SKM-1 treated with dmso at 0.1 percent for 144 hours (cell line): ENCODE measurements around the gene CMPK1.

Experiments
- DNase-seq: peaks from one replicate; lab custom pipeline; 2025; ENCODE audit not compliant: unreplicated experiment; lab: John Stamatoyannopoulos, UW

Gene CMPK1

DNA sequence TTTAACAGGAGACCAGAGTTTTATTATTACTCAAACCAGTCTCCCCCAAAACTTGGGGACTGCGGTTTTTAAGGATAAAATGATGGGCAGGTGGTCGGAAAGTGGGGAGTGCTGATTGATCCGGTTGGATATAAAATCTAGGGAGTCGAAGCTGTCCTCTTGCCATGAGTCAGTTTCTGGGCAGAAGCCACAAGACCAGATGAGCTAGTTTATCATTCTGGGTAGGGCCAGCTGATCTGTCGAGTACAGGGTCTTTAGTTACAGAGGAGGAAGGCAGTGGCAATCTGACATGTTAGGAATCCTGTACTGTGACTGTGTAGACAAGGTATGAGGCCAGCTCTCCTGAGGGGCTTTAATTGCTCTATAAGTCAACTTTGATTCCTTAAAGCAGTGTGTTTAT, 59.6 kb downstream of the CMPK1 start:
- no peak for DNase-seq

GRCh38 chr1:47395433-47395832, 61.8 kb downstream of the CMPK1 start:
- no peak for DNase-seq

DNA sequence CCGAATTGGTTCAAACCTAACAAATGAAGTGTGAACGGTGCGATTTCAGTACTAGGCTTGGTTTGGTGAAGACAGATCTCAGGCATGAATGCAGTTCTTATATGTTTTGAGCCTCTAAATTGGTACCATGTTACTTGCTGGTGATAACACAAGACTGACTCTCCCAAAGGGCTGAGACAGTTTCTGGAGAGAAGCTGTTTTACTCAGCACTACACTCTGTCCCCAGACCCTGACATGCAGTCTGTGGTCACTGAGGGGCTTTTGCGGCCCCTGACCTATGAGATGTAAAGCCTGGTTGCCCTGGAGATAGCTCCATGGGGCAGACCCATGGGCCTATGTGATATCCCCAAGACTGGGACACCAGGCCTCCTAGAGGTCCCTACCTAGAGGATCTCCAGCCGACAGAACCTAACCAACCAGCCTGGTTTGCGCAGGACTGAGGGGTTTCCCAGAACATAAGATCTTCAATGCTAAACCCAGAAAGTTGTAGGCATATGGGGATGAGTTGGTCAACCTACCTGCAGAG, 63.1 kb downstream of the CMPK1 start:
- no peak for DNase-seq

DNA sequence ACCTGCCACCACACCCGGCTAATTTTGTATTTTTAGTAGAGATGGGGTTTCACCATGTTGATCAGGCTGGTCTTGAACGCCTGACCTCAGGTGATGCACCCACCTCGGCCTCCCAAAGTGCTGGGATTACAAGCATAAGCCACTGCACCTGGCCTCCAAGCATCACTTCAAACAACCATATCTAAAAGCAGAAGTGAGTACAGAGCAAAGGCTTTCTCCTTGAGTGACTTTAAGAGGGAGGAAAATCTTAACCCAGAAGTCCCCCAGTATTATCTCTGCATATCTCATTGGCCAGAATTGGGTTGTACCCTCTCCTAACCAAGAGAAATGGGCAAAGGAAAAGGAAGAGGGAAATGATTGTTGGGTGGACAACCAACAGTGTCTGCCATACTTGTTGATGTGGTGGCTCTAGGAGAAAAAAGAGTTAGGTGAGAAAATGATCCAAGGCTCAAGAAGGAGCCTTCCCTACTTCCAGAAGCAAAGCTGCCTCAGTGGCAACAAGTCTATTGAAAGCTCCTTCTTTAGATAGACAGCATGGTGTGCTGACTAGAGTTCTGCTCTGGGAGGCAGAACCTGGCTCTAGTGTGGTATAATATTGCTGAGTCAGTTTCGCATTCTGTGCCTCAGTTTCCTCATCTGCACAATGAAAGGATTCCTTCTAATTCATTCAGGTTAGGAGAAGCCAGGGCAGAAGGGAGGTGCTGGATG, 65.7 kb downstream of the CMPK1 start:
- no peak for DNase-seq

- no peak for DNase-seq
Measured at GRCh38 chr1:47399846-47400155, 66.2 kb downstream of the CMPK1 start.

GRCh38 chr1:47401761-47402160, 68.2 kb downstream of the CMPK1 start:
- no peak for DNase-seq

DNA sequence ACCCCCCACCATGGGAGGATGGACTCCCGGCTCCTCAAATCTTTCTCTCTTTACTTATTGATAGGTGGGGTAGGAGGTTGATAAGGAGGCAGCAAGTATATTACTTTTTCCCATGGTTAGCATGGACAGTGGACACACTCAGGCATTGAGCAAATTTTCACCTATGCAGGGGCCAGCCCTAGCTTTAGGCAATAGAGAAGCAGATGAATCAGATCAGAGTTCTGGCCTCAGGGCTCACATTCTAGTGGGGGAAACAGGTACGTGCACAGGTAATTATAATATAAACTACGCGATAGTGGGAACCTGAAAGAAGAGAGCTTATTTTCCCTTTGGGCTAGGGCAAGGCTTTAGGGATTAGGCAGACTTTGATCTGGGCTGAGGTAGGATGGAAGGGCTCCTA, 69.0 kb downstream of the CMPK1 start:
- no peak for DNase-seq

DNA sequence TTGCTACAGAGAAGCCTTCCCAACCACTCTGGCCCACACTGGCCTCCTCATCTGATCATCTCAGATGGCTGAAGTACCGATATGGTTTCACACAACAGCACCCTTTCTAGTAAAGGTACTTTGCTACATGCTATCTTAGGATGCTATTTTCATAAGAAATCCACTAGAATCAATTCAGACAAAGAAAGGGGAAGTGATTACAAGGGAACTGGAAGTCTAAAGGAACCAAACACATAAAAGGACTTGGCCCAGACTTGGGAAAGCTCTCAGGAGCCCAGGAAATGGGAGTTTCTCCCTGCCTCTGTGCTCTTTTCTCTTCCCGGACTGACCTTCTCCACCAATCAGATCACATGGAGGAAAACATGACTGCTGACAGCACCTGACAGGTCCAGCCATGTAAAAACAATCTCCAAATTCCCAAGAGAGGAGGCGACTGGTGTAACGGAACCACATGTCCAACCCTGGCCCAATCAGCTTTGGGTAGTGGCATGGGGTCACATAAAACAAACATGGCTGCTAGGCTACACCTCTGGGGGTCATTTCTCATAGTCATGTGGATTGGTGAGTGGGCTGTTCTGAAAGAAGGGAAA, 69.8 kb downstream of the CMPK1 start:
- no peak for DNase-seq

GRCh38 chr1:47405697-47406096, 72.1 kb downstream of the CMPK1 start:
- DNase-seq, result no peak

- DNase-seq, result no peak
Measured at GRCh38 chr1:47406966-47407365, 73.4 kb downstream of the CMPK1 start.

GRCh38 chr1:47407481-47407880, 73.9 kb downstream of the CMPK1 start:
- no peak for DNase-seq

DNA sequence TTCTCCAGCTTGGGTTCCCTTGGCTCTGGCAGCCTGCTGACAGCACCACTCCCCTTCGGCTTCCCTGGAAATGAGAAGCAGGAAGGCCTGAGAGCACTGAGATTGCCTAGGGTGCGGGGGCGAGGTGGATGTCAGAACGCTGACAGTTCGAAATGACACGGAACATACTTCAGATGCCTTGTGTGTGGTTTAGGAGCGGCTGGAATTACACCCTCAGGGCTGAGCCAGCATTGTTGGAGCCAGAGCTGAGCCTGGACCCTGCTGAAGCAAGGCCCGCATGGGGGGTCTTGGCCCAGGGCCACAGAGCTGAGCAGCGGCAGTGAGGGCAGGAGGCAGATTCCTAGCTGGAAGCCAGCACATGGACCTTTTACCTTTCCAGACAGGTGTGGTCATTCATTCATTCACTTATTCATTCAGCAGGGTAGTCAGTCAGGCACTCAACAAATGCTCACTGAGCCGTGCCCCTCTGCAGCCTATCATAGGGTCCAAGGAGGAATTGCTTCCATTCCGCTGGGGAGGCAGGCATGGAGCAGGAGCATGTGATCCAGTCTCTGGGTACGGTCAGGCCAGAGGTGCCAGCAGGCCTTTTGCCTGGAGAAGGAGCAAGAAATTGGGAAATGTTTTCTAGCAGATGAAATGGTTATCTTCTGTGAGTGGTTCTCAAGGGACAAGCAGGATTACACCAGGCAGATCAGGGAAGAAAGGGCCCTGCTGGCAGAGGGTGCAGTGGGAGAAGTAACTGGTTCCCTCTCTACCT, 75.9 kb downstream of the CMPK1 start:
- DNase-seq, result no peak

GRCh38 chr1:47410068-47410455, 76.5 kb downstream of the CMPK1 start:
- DNase-seq, result no peak

- DNase-seq, result peak; percentile 20
Measured at GRCh38 chr1:47411436-47411835, 77.8 kb downstream of the CMPK1 start.

GRCh38 chr1:47412437-47412836, 78.8 kb downstream of the CMPK1 start:
- no peak for DNase-seq

DNA sequence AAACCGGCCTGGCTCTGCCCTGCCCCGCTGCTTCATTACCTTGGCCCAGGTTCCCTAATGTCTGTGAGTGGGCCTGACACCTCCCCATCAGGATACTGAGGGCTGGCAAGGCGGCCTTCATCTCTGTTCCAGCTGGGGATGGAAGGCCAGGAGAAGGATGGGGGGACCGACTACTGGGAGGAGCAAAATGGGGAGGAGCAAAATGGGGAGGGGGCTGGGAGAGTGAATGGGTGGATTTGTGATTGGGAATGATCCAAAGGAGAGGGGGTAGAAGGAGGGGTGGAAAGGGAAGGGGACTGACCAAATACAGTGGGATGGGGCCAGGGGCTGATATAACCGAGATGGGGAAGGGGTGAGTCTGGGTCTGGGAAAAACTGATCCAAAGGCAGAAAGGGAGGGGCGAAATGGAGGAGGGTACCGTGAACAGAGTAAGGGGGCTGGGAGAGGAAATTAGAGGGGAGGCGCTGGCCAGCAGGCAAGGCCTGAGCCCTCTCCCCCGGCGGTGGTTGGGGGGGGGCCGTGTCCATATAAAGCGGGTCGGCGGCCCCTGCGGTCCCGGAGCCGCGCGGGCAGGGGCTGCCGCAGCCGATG, 82.2 kb downstream of the CMPK1 start, which contains the start of gene FOXE3:
Gene FOXE3, plus strand, starts transcription at position 558 of the 591 bp plus-strand sequence. Its CDS starts 31 bp downstream, at position 589.
- no peak for DNase-seq

GRCh38 chr1:47416319-47417169, 83.0 kb downstream of the CMPK1 start:
- no peak for DNase-seq

DNA sequence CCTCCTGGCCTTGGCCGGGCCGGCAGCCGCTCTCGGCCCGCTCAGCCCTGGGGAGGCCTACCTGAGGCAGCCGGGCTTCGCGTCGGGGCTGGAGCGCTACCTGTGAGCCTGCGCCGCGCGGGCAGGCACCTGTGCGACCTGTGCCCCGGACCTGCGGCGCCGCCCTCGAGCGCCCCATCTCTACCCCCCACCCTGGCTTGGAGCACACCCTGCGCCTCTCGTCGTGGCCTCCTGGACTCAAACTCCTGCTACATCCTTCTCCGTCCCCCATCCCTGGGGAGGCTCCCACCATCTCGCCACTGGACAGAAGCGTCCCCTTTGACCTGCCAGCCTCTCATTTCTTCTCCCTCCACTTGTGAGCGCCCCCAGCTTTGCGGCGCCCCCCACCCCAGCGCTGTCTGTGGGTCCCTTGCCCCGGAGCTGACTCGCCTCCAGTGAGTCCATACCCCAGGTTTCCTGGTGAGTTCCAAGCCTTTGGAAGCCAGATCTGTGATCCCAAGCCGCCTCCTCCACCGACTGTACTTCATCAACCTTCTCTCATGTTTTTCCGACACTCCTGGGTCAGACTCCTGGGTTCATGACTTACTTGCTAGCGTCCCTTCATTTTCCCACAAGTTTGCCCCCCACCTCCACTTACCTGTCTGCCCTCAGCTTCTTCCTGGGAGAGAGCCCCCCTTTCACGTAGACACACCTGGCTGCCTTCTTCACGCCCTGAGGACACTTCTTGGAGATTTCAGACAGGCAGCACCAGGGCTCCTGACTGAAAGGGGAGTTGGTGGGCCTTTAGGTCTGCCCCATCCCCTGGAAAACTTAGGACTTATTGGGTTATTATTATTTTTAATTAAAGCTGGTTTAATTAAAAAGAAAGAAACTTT, 83.8 kb downstream of the CMPK1 start:
- DNase-seq, result no peak

DNA sequence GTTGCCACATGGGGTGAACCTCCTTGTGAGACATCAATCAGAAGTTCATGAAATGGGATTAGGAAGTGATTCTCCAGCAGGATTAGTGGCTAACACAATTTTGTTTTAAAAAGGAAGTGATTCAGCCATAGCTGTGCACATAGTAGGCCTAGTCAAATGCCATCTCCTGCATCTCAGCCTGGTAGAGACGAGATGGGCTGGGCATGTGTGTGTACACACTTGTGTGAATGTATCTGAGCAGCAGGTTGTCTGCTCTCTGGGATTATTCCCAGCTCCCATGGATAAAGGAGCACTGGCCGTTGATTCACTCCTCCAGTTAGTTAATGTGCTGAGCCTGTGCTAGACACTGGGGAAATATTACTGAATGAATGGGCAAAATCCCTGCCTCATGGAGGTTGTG, 84.5 kb downstream of the CMPK1 start:
- no peak for DNase-seq
